Common myeloid progenitor, CD34-positive (primary cell): ENCODE measurements around the gene LAMP2.
"Not testable (repeated sequence)": the region's sequence is repeated elsewhere in the genome, so short reads cannot be mapped to it uniquely, and the experiment has no call there.

Source experiments
- CTCF ChIA-PET: fragments of 350-600 bp; sonication (Branson Sonifier 250); formaldehyde crosslinking; loops from one replicate; lab custom pipeline; 2021; ENCODE audit warnings: antibody characterized with exemption; lab: Charles Lee
- POLR2A ChIA-PET: fragments of 350-600 bp; sonication (Branson Sonifier 250); formaldehyde crosslinking; loops from one replicate; lab custom pipeline; 2021; ENCODE audit warnings: antibody characterized with exemption; lab: Charles Lee
- DNase-seq, 3 donors: peaks; one replicate each; pipeline versions ENCODE4 v3.0.0 to v3.0.0-alpha.2; 2013
- H3K27ac ChIP-seq, 2 experiments: 1 replicate in 1 of 2; 2 replicates in 1 of 2; pipeline ENCODE4 v1.7.0; 2013; ENCODE audit warnings: inconsistent platforms in 2 of 2, low read length in 2 of 2, mild to moderate bottlenecking in 2 of 2, low read depth in 1 of 2, moderate library complexity in 1 of 2; ENCODE audit not compliant: severe bottlenecking in 2 of 2, insufficient read depth in 1 of 2, poor library complexity in 1 of 2
- H3K27me3 ChIP-seq, 5 experiments: replicated peaks in 2 of 5; 1 replicate in 3 of 5; 2 replicates in 2 of 5; pipeline versions ENCODE4 v1.6.1 to v1.7.0; 2013; ENCODE audit warnings: low read length in 4 of 5, mild to moderate bottlenecking in 2 of 5, moderate library complexity in 2 of 5, inconsistent platforms in 1 of 5; ENCODE audit not compliant: insufficient read depth in 5 of 5, control insufficient read depth in 4 of 5
- H3K36me3 ChIP-seq, 4 experiments: 1 replicate in 2 of 4; 2 replicates in 2 of 4; pipeline versions ENCODE4 v1.6.1 to v1.7.0; 2013; ENCODE audit warnings: low read length in 3 of 4, control low read depth in 1 of 4, mild to moderate bottlenecking in 1 of 4; ENCODE audit not compliant: control insufficient read depth in 4 of 4, insufficient read depth in 4 of 4
- H3K4me1 ChIP-seq, 4 experiments: 1 replicate in 3 of 4; 2 replicates in 1 of 4; pipeline versions ENCODE4 v1.6.1 to v1.7.1; 2013; ENCODE audit warnings: low read length in 3 of 4, mild to moderate bottlenecking in 3 of 4, control low read depth in 1 of 4, inconsistent platforms in 1 of 4, moderate library complexity in 1 of 4; ENCODE audit not compliant: control insufficient read depth in 4 of 4, insufficient read depth in 4 of 4; ENCODE audit errors: control extremely low read depth in 1 of 4
- H3K4me3 ChIP-seq, 7 experiments: 1 replicate in 4 of 7; 2 replicates in 3 of 7; pipeline versions ENCODE4 v1.5.1 to v1.7.0; 2013; ENCODE audit warnings: mild to moderate bottlenecking in 7 of 7, low read length in 6 of 7, moderate library complexity in 6 of 7, inconsistent platforms in 2 of 7, low read depth in 2 of 7, control low read depth in 1 of 7; ENCODE audit not compliant: insufficient read depth in 4 of 7, control insufficient read depth in 1 of 7; ENCODE audit errors: extremely low read depth in 1 of 7
- H3K9me3 ChIP-seq, 5 experiments: 1 replicate in 4 of 5; 2 replicates in 1 of 5; pipeline versions ENCODE4 v1.6.1 to v1.7.1; 2013; ENCODE audit warnings: low read length in 4 of 5, mild to moderate bottlenecking in 2 of 5, inconsistent platforms in 1 of 5, low read depth in 1 of 5, moderate library complexity in 1 of 5; ENCODE audit not compliant: control insufficient read depth in 4 of 5, insufficient read depth in 2 of 5; ENCODE audit errors: control extremely low read depth in 1 of 5
- WGBS: methylation state at CpG from one replicate; pipeline ENCODE4 v1.1.5; 2013; ENCODE audit not compliant: insufficient coverage; 5-methylcytosine and 5-hydroxymethylcytosine counted together

The LAMP2 gene

GRCh38 chrX:120476714-120477113 is 7.6 kb upstream of the LAMP2 start:
- no peaks in the 10 kb centered on the region for H3K4me1 ChIP-seq
- H3K36me3 ChIP-seq: no peaks in the 10 kb centered on the region
- no peaks in the 10 kb centered on the region for H3K9me3 ChIP-seq
- peaks cover 0 to 5% (median 0%) of the 10 kb centered on the region in 5 experiments for H3K27me3 ChIP-seq
- no peak overlapping the region for H3K27ac ChIP-seq
- 64% methylated on average over 1 of the region's 2 CpGs for WGBS
- no peak for DNase-seq
- CTCF ChIA-PET: interaction anchor here (1.0 to 6.2 kb wide), 5 partner anchors 9 to 95 kb away, joined by 3 to 31 read pairs (median 5); no protein-coding TSS in a partner anchor
- POLR2A ChIA-PET: no interaction called here
- H3K4me3 ChIP-seq: no peak overlapping the region

GRCh38 chrX:120475447-120475846 is 6.4 kb upstream of the LAMP2 start:
- H3K4me1 ChIP-seq, POLR2A ChIA-PET, H3K27ac ChIP-seq, H3K27me3 ChIP-seq, H3K9me3 ChIP-seq, H3K4me3 ChIP-seq, H3K36me3 ChIP-seq: not testable (repeated sequence)
- WGBS: no CpG with 5 or more reads among the region's 1 CpG
- DNase-seq: peak in 2 of 3 donors; percentile 66 to 73
- CTCF ChIA-PET: interaction anchor here (0.7 to 6.2 kb wide), 5 partner anchors 10 to 94 kb away, joined by 3 to 31 read pairs (median 3); no protein-coding TSS in a partner anchor

DNA sequence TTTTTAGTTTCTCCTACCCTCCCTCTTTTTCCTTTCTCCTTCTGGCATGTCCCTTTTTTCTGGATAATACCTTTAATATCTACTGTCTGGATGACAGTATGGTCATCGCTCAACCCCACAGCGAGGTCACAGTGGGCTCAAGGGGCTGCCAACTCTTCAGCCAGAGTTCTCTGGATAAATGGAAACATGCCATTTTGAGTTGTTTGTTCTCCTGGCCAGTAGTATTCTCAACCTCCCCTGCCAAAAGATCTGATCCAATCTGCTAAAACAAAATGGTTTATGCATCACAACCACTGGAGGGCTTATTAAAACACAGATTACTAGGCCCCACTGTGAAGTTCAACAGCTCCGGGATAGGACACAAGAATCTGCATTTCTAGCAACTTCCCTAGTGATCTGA is 5.0 kb upstream of the LAMP2 start:
- Histone ChIP-seq H3K27ac (no peak overlapping the region), H3K27me3 (peaks cover 0 to 3% (median 0%) of the 10 kb centered on the region in 5 experiments), H3K4me3 (no peak overlapping the region), H3K36me3 (no peaks in the 10 kb centered on the region), H3K4me1 (no peaks in the 10 kb centered on the region), H3K9me3 (no peaks in the 10 kb centered on the region)
- no peak for DNase-seq
- WGBS: 92% methylated on average over 2 of the region's 3 CpGs
- CTCF ChIA-PET: interaction anchor here (1.5 to 6.2 kb wide), 2 partner anchors 22 kb away, joined by 5 to 31 read pairs; no protein-coding TSS in a partner anchor
- POLR2A ChIA-PET: no interaction called here

DNA sequence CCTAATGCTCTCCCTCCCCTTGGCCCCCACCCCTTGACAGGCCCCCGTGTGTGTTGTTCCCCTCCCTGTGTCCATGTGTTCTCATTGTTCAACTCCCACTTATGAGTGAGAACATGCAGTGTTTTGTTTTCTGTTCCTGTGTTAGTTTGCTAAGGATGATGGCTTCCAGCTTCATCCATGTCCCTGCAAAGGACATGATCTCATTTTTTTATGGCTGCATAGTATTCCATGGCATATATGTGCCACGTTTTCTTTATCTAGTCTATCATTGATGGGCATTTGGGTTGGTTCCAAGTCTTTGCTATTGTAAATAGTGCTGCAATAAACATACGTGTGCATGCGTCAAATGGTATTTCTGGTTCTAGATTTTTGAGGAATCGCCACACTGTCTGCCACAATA is 561 bp upstream of the LAMP2 start:
- CTCF ChIA-PET: interaction anchor here (2.4 kb wide), 1 partner anchor 13 kb away, joined by 9 read pairs; no protein-coding TSS in a partner anchor
- H3K36me3 ChIP-seq, H3K27me3 ChIP-seq, H3K4me3 ChIP-seq, H3K9me3 ChIP-seq, POLR2A ChIA-PET, H3K27ac ChIP-seq, DNase-seq: not testable (repeated sequence)
- WGBS: 100% methylated on average over 3 of the region's 5 CpGs
- peaks cover 0 to 23% (median 8%) of the 10 kb centered on the region in 4 experiments for H3K4me1 ChIP-seq

GRCh38 chrX:120468479-120468824 is 644 bp downstream of the LAMP2 start:
- H3K4me3 ChIP-seq: peak overlapping the region; percentile 68 to 94 (median 83)
- no peaks in the 10 kb centered on the region for H3K27me3 ChIP-seq
- CTCF ChIA-PET: interaction anchor here (1.0 to 2.4 kb wide), 4 partner anchors 11 to 19 kb away, joined by 3 to 9 read pairs (median 4); no protein-coding TSS in a partner anchor
- no peak for DNase-seq
- peak overlapping the region; percentile 85 to 94 for H3K27ac ChIP-seq
- peaks cover 0 to 2% (median 0%) of the 10 kb centered on the region in 4 experiments for H3K36me3 ChIP-seq
- WGBS: 49% methylated on average over 2 of the region's 2 CpGs
- H3K4me1 ChIP-seq: peaks cover 6 to 34% (median 15%) of the 10 kb centered on the region in 4 experiments
- no peaks in the 10 kb centered on the region for H3K9me3 ChIP-seq
- POLR2A ChIA-PET: no interaction called here

- peaks cover 0 to 2% (median 0%) of the 10 kb centered on the region in 4 experiments for H3K36me3 ChIP-seq
- H3K4me3 ChIP-seq: peak overlapping the region; percentile 68 to 94 (median 83)
- H3K27ac ChIP-seq: peak overlapping the region; percentile 85 to 94
- ChIA-PET CTCF (interaction anchor here (1.3 to 2.4 kb wide), 3 partner anchors 11 to 17 kb away, joined by 3 to 9 read pairs (median 6); no protein-coding TSS in a partner anchor), POLR2A (no interaction called here)
- 33% methylated on average over 3 of the region's 4 CpGs for WGBS
- peaks cover 9 to 38% (median 16%) of the 10 kb centered on the region in 4 experiments for H3K4me1 ChIP-seq
- no peaks in the 10 kb centered on the region for H3K27me3 ChIP-seq
- peak in 2 of 3 donors; percentile 33 to 39 for DNase-seq
- no peaks in the 10 kb centered on the region for H3K9me3 ChIP-seq
Measured at GRCh38 chrX:120468071-120468470, 1.0 kb downstream of the LAMP2 start.

GRCh38 chrX:120464411-120464810 is 4.7 kb downstream of the LAMP2 start:
- Histone ChIP-seq H3K4me3 (peak overlapping the region in 1 of 7 experiments; percentile 48), H3K4me1 (peaks cover 22 to 64% (median 33%) of the 10 kb centered on the region in 4 experiments), H3K36me3 (peaks cover 0 to 2% (median 0%) of the 10 kb centered on the region in 4 experiments), H3K27me3 (no peaks in the 10 kb centered on the region), H3K27ac (peak overlapping the region in 1 of 2 experiments; percentile 4), H3K9me3 (no peaks in the 10 kb centered on the region)
- DNase-seq: no peak
- POLR2A ChIA-PET: no interaction called here
- 27% methylated on average over 4 of the region's 4 CpGs for WGBS
- CTCF ChIA-PET: interaction anchor here (1.1 to 2.0 kb wide), 5 partner anchors 8 to 22 kb away, joined by 4 to 8 read pairs (median 6); no protein-coding TSS in a partner anchor
